ENCODE data around the gene TBC1D9. TPM values are rescaled to one million over a fixed set of nuclear protein-coding genes. Genes with fewer than 3 reads are reported as not detected.
A peak's percentile ranks its signal among the peaks of the same experiment; 100 is the strongest.

TBC1D9 gene
- total RNA-seq = 42.6 TPM
- long read RNA-seq, full-length matches to known transcripts = 17 of 39 reads
- long read RNA-seq, partial matches to known transcripts = 18 of 39 reads
- long read RNA-seq, other reads (novel, unspliced or antisense) = 4 of 39 reads

- peak; percentile 87 for DNase-seq
- peaks cover 43% of the 10 kb centered on the region for H3K4me1 ChIP-seq
- H3K4me3 ChIP-seq = peak within 1 kb of the TSS; percentile 85
- intact Hi-C loops (cut with DNase I) = no loop called here
- H3K27me3 ChIP-seq (ENCODE audit: low read depth) = no peaks in the 10 kb centered on the region
- peak within 1 kb of the TSS; percentile 100 for H3K27ac ChIP-seq
- H3K9me3 ChIP-seq = no peaks in the 10 kb centered on the region
- peak; percentile 90 to 91 for ATAC-seq
- no peak for TF ChIP-seq CTCF (IDR thresholded peaks at IDR 0.05)
- no peaks in the 10 kb centered on the region for H3K36me3 ChIP-seq
These were observed at the start of gene TBC1D9 for GRCh38 chr4:140756319-140757231. Gene TBC1D9 (minus strand): TSS chr4:140756385. CDS start chr4:140756045, 340 bp downstream.

GRCh38 chr4:140805293-140805692 is 49.1 kb upstream of the TBC1D9 start:
- no peak overlapping the region for H3K4me3 ChIP-seq
- H3K36me3 ChIP-seq = no peaks in the 10 kb centered on the region
- no peaks in the 10 kb centered on the region for H3K9me3 ChIP-seq
- no peaks in the 10 kb centered on the region for H3K27me3 ChIP-seq (ENCODE audit: low read depth)
- no peak for DNase-seq
- ATAC-seq = no peak
- no peak overlapping the region for H3K27ac ChIP-seq
- intact Hi-C loops (cut with DNase I) = no loop called here
- peaks cover 13% of the 10 kb centered on the region for H3K4me1 ChIP-seq
- no peak for TF ChIP-seq CTCF (IDR thresholded peaks at IDR 0.05)

GRCh38 chr4:140802591-140802990 is 46.4 kb upstream of the TBC1D9 start:
- ATAC-seq (no peak), DNase-seq (no peak)
- TF ChIP-seq CTCF (IDR thresholded peaks at IDR 0.05) = no peak
- no peaks in the 10 kb centered on the region for H3K36me3 ChIP-seq
- intact Hi-C loops (cut with DNase I) = no loop called here
- H3K27ac ChIP-seq = no peak overlapping the region
- H3K4me3 ChIP-seq = no peak overlapping the region
- no peaks in the 10 kb centered on the region for H3K27me3 ChIP-seq (ENCODE audit: low read depth)
- H3K9me3 ChIP-seq = no peaks in the 10 kb centered on the region
- no peaks in the 10 kb centered on the region for H3K4me1 ChIP-seq

GRCh38 chr4:140800666-140801065 is 44.5 kb upstream of the TBC1D9 start:
- peak; percentile 51 for DNase-seq
- intact Hi-C loops (cut with DNase I) = no loop called here
- TF ChIP-seq CTCF (IDR thresholded peaks at IDR 0.05) = no peak
- H3K27me3 ChIP-seq (ENCODE audit: low read depth) = no peaks in the 10 kb centered on the region
- no peak overlapping the region for H3K27ac ChIP-seq
- no peaks in the 10 kb centered on the region for H3K4me1 ChIP-seq
- peak in 1 of 2 donors; percentile 31 for ATAC-seq
- no peaks in the 10 kb centered on the region for H3K9me3 ChIP-seq
- H3K36me3 ChIP-seq = no peaks in the 10 kb centered on the region
- no peak overlapping the region for H3K4me3 ChIP-seq

- Histone ChIP-seq H3K36me3 (no peaks in the 10 kb centered on the region), H3K27ac (no peak overlapping the region), H3K27me3 (ENCODE audit: low read depth) (no peaks in the 10 kb centered on the region), H3K9me3 (no peaks in the 10 kb centered on the region), H3K4me1 (no peaks in the 10 kb centered on the region), H3K4me3 (no peak overlapping the region)
- TF ChIP-seq CTCF (IDR thresholded peaks at IDR 0.05) = no peak
- intact Hi-C loops (cut with DNase I) = no loop called here
- DNase-seq = no peak
- ATAC-seq = no peak
These were observed 43.6 kb upstream of the TBC1D9 start for GRCh38 chr4:140799686-140800225.

Data from lower lobe of right lung (tissue), 2 donors.